Transverse colon (tissue), 3 donors: ENCODE data around the gene TJP3.
A peak's percentile ranks its signal among the peaks of the same experiment; 100 is the strongest.

Experiments used
- EP300 ChIP-seq: sonication (generic); formaldehyde crosslinking; IDR thresholded peaks from one replicate; pipeline ENCODE4 v1.6.1; 2017; ENCODE audit warnings: antibody characterized with exemption, low read depth
- POLR2A ChIP-seq: fragments of 450-650 bp; IDR thresholded peaks from one replicate; pipeline ENCODE4 v1.6.1; 2016; ENCODE audit warnings: antibody characterized with exemption, mild to moderate bottlenecking, moderate library complexity
- TF ChIP-seq, protein P1 (sequence below), 5 experiments: fragments of 200-600 bp in 3 of 5; fragments of 450-650 bp in 2 of 5; sonication (generic) in 3 of 5; IDR thresholded peaks; 1 replicate in 2 of 5; 2 replicates in 3 of 5; pipeline ENCODE4 v1.5.1; 2016 to 2017; ENCODE audit warnings: antibody characterized with exemption in 5 of 5, inconsistent platforms in 3 of 5, mild to moderate bottlenecking in 2 of 5, moderate library complexity in 1 of 5

- TF ChIP-seq EP300 (no peak), POLR2A (peak; percentile 10)
- TF ChIP-seq, protein P1, sequence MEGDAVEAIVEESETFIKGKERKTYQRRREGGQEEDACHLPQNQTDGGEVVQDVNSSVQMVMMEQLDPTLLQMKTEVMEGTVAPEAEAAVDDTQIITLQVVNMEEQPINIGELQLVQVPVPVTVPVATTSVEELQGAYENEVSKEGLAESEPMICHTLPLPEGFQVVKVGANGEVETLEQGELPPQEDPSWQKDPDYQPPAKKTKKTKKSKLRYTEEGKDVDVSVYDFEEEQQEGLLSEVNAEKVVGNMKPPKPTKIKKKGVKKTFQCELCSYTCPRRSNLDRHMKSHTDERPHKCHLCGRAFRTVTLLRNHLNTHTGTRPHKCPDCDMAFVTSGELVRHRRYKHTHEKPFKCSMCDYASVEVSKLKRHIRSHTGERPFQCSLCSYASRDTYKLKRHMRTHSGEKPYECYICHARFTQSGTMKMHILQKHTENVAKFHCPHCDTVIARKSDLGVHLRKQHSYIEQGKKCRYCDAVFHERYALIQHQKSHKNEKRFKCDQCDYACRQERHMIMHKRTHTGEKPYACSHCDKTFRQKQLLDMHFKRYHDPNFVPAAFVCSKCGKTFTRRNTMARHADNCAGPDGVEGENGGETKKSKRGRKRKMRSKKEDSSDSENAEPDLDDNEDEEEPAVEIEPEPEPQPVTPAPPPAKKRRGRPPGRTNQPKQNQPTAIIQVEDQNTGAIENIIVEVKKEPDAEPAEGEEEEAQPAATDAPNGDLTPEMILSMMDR (IDR thresholded peaks at IDR 0.05), result no peak
Observed at GRCh38 chr19:3721887-3722442, 13.8 kb downstream of the TJP3 start.
